Gastroesophageal sphincter (tissue), 3 donors: ENCODE data around the gene SLIT3.

Experiments used
- POLR2AphosphoS5 ChIP-seq: sonication (generic); formaldehyde crosslinking; IDR thresholded peaks from one replicate; pipeline ENCODE4 v1.6.1; 2017; ENCODE audit warnings: antibody characterized with exemption
- TF ChIP-seq, protein P1 (sequence below), 4 experiments: fragments of 200-600 bp in 2 of 4; fragments of 450-650 bp in 2 of 4; sonication (generic) in 1 of 4; IDR thresholded peaks; one replicate each; pipeline ENCODE4 v1.5.1; 2017 to 2019; ENCODE audit warnings: antibody characterized with exemption in 4 of 4, mild to moderate bottlenecking in 2 of 4, moderate library complexity in 2 of 4

GRCh38 chr5:169301986-169302385 is 1.0 kb upstream of the SLIT3 start:
- no peak for TF ChIP-seq POLR2AphosphoS5
- TF ChIP-seq, protein P1, sequence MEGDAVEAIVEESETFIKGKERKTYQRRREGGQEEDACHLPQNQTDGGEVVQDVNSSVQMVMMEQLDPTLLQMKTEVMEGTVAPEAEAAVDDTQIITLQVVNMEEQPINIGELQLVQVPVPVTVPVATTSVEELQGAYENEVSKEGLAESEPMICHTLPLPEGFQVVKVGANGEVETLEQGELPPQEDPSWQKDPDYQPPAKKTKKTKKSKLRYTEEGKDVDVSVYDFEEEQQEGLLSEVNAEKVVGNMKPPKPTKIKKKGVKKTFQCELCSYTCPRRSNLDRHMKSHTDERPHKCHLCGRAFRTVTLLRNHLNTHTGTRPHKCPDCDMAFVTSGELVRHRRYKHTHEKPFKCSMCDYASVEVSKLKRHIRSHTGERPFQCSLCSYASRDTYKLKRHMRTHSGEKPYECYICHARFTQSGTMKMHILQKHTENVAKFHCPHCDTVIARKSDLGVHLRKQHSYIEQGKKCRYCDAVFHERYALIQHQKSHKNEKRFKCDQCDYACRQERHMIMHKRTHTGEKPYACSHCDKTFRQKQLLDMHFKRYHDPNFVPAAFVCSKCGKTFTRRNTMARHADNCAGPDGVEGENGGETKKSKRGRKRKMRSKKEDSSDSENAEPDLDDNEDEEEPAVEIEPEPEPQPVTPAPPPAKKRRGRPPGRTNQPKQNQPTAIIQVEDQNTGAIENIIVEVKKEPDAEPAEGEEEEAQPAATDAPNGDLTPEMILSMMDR (IDR thresholded peaks at IDR 0.05): no peak
